Sciatic nerve (tissue), 2 donors: ENCODE measurements around the gene TPRG1L. TPM values are rescaled to one million over a fixed set of nuclear protein-coding genes. Genes with fewer than 3 reads are reported as not detected.
A peak's percentile ranks its signal among the peaks of the same experiment; 100 is the strongest.
"Not testable (repeated sequence)": the region's sequence is repeated elsewhere in the genome, so short reads cannot be mapped to it uniquely, and the experiment has no call there.

Source experiments
- ATAC-seq: fragments of 200-7000 bp; cut with Tn5 transposase; one replicate; pipeline ENCODE4 v1.9.1; 2020; ENCODE audit warnings: mild to moderate bottlenecking, moderate library complexity
- DNase-seq: peaks from one replicate; pipeline ENCODE4 v3.0.0-alpha.2; 2020; ENCODE audit warnings: low spot score
- intact Hi-C: fragments of 100-400 bp; cut with DNase I; formaldehyde crosslinking; loops from one replicate; pipeline ENCODE4 v1.14.2; 2022
- total RNA-seq: library from RNA; stranded (reverse); fragmentation: NEBNext Ultra II Directional; extraction: Animal tissue kit (Norgen Biotek cat#: 25700); gene quantifications from one replicate; pipeline ENCODE4 v1.2.1, GENCODE V29; 2021
- donor health status: DM: no; HTN: no; CAD: no.
- donor health status: DM: no; HTN: no; CAD: no.

The TPRG1L gene
- total RNA-seq, 1 donor from 2014 or later, result 35.4 TPM

- ATAC-seq, DNase-seq: not testable (repeated sequence)
- intact Hi-C loops, result loop anchor here (1.0 kb wide), 1 partner anchor 55 kb away; no protein-coding TSS in a partner anchor
These were observed 3.6 kb upstream of the TPRG1L start for GRCh38 chr1:3621151-3621671.

GRCh38 chr1:3622102-3622501 lies 2.7 kb upstream of the TPRG1L start:
- DNase-seq, ATAC-seq, intact Hi-C loops: not testable (repeated sequence)

- intact Hi-C loops, result no loop called here
- ATAC-seq, result no peak
- no peak for DNase-seq
These were observed 1.2 kb upstream of the TPRG1L start for GRCh38 chr1:3623441-3624199.

GRCh38 chr1:3625151-3625907 lies 514 bp downstream of the TPRG1L start:
- intact Hi-C loops, result no loop called here
- DNase-seq, result peak; percentile 72
- no peak for ATAC-seq

- no peak for DNase-seq
- intact Hi-C loops, result no loop called here
- no peak for ATAC-seq
These were observed 1.2 kb downstream of the TPRG1L start for GRCh38 chr1:3626025-3626424.

GRCh38 chr1:3627515-3628253 lies 2.9 kb downstream of the TPRG1L start:
- intact Hi-C loops, result no loop called here
- DNase-seq (no peak), ATAC-seq (no peak)

- ATAC-seq (no peak), DNase-seq (no peak)
- intact Hi-C loops, result no loop called here
These were observed 3.6 kb downstream of the TPRG1L start for GRCh38 chr1:3628445-3628844.

- intact Hi-C loops, result no loop called here
- no peak for ATAC-seq
- DNase-seq, result no peak
These were observed 4.8 kb downstream of the TPRG1L start for GRCh38 chr1:3629561-3630160.

GRCh38 chr1:3630161-3630611 lies 5.4 kb downstream of the TPRG1L start:
- intact Hi-C loops, result no loop called here
- DNase-seq (no peak), ATAC-seq (no peak)

GRCh38 chr1:3630914-3631313 lies 6.1 kb downstream of the TPRG1L start:
- intact Hi-C loops, result no loop called here
- ATAC-seq, result no peak

GRCh38 chr1:3631320-3632260 lies 6.8 kb downstream of the TPRG1L start:
- ATAC-seq (no peak), DNase-seq (no peak)
- intact Hi-C loops, result no loop called here

More at GRCh38 chr1:3630914-3631313, 6.1 kb downstream of the TPRG1L start:
- no peak for DNase-seq

GRCh38 chr1:3632298-3632697 lies 7.5 kb downstream of the TPRG1L start:
- intact Hi-C loops, result no loop called here
- DNase-seq, result no peak
- ATAC-seq, result no peak

GRCh38 chr1:3632716-3633343 lies 8.0 kb downstream of the TPRG1L start:
- no peak for ATAC-seq
- no peak for DNase-seq
- intact Hi-C loops, result no loop called here

- no peak for DNase-seq
- intact Hi-C loops, result no loop called here
- ATAC-seq, result no peak
These were observed 8.7 kb downstream of the TPRG1L start for GRCh38 chr1:3633344-3634058.

GRCh38 chr1:3634059-3634800 lies 9.4 kb downstream of the TPRG1L start:
- DNase-seq (no peak), ATAC-seq (no peak)
- intact Hi-C loops, result no loop called here

GRCh38 chr1:3636080-3636479 lies 11.3 kb downstream of the TPRG1L start:
- no peak for ATAC-seq
- intact Hi-C loops, result no loop called here
- DNase-seq, result no peak
